ENCODE measurements around the gene KHK. TPM values are rescaled to one million over a fixed set of nuclear protein-coding genes. Genes with fewer than 3 reads are reported as not detected.

The KHK gene
- total and polyA plus RNA-seq, 3 experiments from 2014 or later = 6.5 to 17.8 (median 14.5) TPM

GRCh38 chr2:27083410-27084296 is 2.9 kb upstream of the KHK start:
- Histone ChIP-seq H3K4me1 (ENCODE audit: insufficient read depth, low read length) (peaks cover 42% of the 10 kb centered on the region), H3K9me3 (ENCODE audit: low read length) (no peaks in the 10 kb centered on the region), H3K27ac (ENCODE audit: low read depth, low read length) (no peak overlapping the region), H3K36me3 (ENCODE audit: insufficient read depth, low read length) (no peaks in the 10 kb centered on the region), H3K4me3 (ENCODE audit: low read length) (no peak overlapping the region), H3K27me3 (ENCODE audit: insufficient read depth, low read length, poor library complexity, severe bottlenecking) (no peaks in the 10 kb centered on the region)
- Mint-ChIP-seq H3K27ac (peak overlapping the region in 3 of 8 donors; percentile 12 to 68 (median 17)), H3K9me3 (no peaks in the 10 kb centered on the region), H3K36me3 (no peaks in the 10 kb centered on the region), H3K4me1 (peaks cover 26 to 34% (median 32%) of the 10 kb centered on the region in 3 donors), H3K4me3 (peak overlapping the region in 3 of 7 donors; percentile 38 to 82 (median 76)), H3K27me3 (no peaks in the 10 kb centered on the region)
- ChIA-PET POLR2A (interaction anchor here (1.1 to 4.2 kb wide), 4 partner anchors 12 to 128 kb away, joined by 3 to 37 read pairs (median 24); partner anchors contain the start of genes AGBL5, ATRAID, OST4 and SLC5A6), CTCF (interaction anchor here (1.0 to 2.8 kb wide), 5 partner anchors 12 to 122 kb away, joined by 3 to 15 read pairs (median 3); partner anchors contain the start of genes AGBL5 and OST4)
- no peak for DNase-seq

GRCh38 chr2:27084297-27085061 is 2.1 kb upstream of the KHK start:
- DNase-seq = no peak
- ChIA-PET CTCF (interaction anchor here (1.0 to 2.8 kb wide), 2 partner anchors 29 to 33 kb away, joined by 3 to 15 read pairs; partner anchors contain the start of gene AGBL5), POLR2A (interaction anchor here (1.2 to 4.2 kb wide), 3 partner anchors 12 to 33 kb away, joined by 4 to 37 read pairs (median 24); partner anchors contain the start of genes AGBL5 and OST4)
- no peak overlapping the region for H3K27ac ChIP-seq (ENCODE audit: low read depth, low read length)
- peak overlapping the region in 4 of 8 donors; percentile 12 to 71 (median 42) for H3K27ac Mint-ChIP-seq
- H3K4me3 Mint-ChIP-seq = peak overlapping the region; percentile 20 to 82 (median 67)
- no peaks in the 10 kb centered on the region for H3K27me3 ChIP-seq (ENCODE audit: insufficient read depth, low read length, poor library complexity, severe bottlenecking)
- no peaks in the 10 kb centered on the region for H3K36me3 ChIP-seq (ENCODE audit: insufficient read depth, low read length)
- H3K9me3 Mint-ChIP-seq = no peaks in the 10 kb centered on the region
- H3K4me3 ChIP-seq (ENCODE audit: low read length) = no peak overlapping the region
- H3K36me3 Mint-ChIP-seq = no peaks in the 10 kb centered on the region
- peaks cover 26 to 34% (median 33%) of the 10 kb centered on the region in 3 donors for H3K4me1 Mint-ChIP-seq
- peaks cover 42% of the 10 kb centered on the region for H3K4me1 ChIP-seq (ENCODE audit: insufficient read depth, low read length)
- no peaks in the 10 kb centered on the region for H3K9me3 ChIP-seq (ENCODE audit: low read length)
- H3K27me3 Mint-ChIP-seq = no peaks in the 10 kb centered on the region

GRCh38 chr2:27085062-27085672 is 1.4 kb upstream of the KHK start:
- no peak for DNase-seq
- Histone ChIP-seq H3K36me3 (ENCODE audit: insufficient read depth, low read length) (no peaks in the 10 kb centered on the region), H3K27ac (ENCODE audit: low read depth, low read length) (peak overlapping the region; percentile 75), H3K9me3 (ENCODE audit: low read length) (no peaks in the 10 kb centered on the region), H3K4me1 (ENCODE audit: insufficient read depth, low read length) (peaks cover 42% of the 10 kb centered on the region), H3K27me3 (ENCODE audit: insufficient read depth, low read length, poor library complexity, severe bottlenecking) (no peaks in the 10 kb centered on the region), H3K4me3 (ENCODE audit: low read length) (peak overlapping the region; percentile 60)
- ChIA-PET CTCF (interaction anchor here (1.0 to 3.8 kb wide), 4 partner anchors 16 to 208 kb away, joined by 3 to 16 read pairs (median 9); partner anchors contain the start of gene AGBL5), POLR2A (interaction anchor here (1.2 to 3.8 kb wide), 3 partner anchors 10 to 34 kb away, joined by 4 to 24 read pairs (median 6); partner anchors contain the start of genes AGBL5 and OST4)
- no peaks in the 10 kb centered on the region for H3K36me3 Mint-ChIP-seq
- peaks cover 26 to 33% (median 32%) of the 10 kb centered on the region in 3 donors for H3K4me1 Mint-ChIP-seq
- H3K27me3 Mint-ChIP-seq = no peaks in the 10 kb centered on the region
- peak overlapping the region; percentile 58 to 94 (median 76) for H3K4me3 Mint-ChIP-seq
- peak overlapping the region; percentile 8 to 87 (median 64) for H3K27ac Mint-ChIP-seq
- H3K9me3 Mint-ChIP-seq = no peaks in the 10 kb centered on the region

GRCh38 chr2:27085673-27086089 is 891 bp upstream of the KHK start:
- no peaks in the 10 kb centered on the region for H3K36me3 ChIP-seq (ENCODE audit: insufficient read depth, low read length)
- ChIA-PET CTCF (interaction anchor here (1.0 to 3.8 kb wide), 4 partner anchors 17 to 207 kb away, joined by 3 to 16 read pairs (median 9); partner anchors contain the start of gene AGBL5), POLR2A (interaction anchor here (1.2 to 3.8 kb wide), 3 partner anchors 11 to 35 kb away, joined by 4 to 24 read pairs (median 6); partner anchors contain the start of genes AGBL5 and OST4)
- Mint-ChIP-seq H3K9me3 (no peaks in the 10 kb centered on the region), H3K27ac (peak overlapping the region; percentile 8 to 87 (median 64)), H3K27me3 (no peaks in the 10 kb centered on the region), H3K4me3 (peak overlapping the region; percentile 58 to 94 (median 76)), H3K4me1 (peaks cover 25 to 30% (median 30%) of the 10 kb centered on the region in 3 donors), H3K36me3 (no peaks in the 10 kb centered on the region)
- DNase-seq = peak in 1 of 5 donors; percentile 14
- H3K27me3 ChIP-seq (ENCODE audit: insufficient read depth, low read length, poor library complexity, severe bottlenecking) = no peaks in the 10 kb centered on the region
- peaks cover 37% of the 10 kb centered on the region for H3K4me1 ChIP-seq (ENCODE audit: insufficient read depth, low read length)
- peak overlapping the region; percentile 60 for H3K4me3 ChIP-seq (ENCODE audit: low read length)
- H3K27ac ChIP-seq (ENCODE audit: low read depth, low read length) = peak overlapping the region; percentile 75
- no peaks in the 10 kb centered on the region for H3K9me3 ChIP-seq (ENCODE audit: low read length)

- no peaks in the 10 kb centered on the region for H3K27me3 ChIP-seq (ENCODE audit: insufficient read depth, low read length, poor library complexity, severe bottlenecking)
- ChIA-PET CTCF (interaction anchor here (0.9 to 3.8 kb wide), 13 partner anchors 13 to 207 kb away, joined by 3 to 16 read pairs (median 3); partner anchors contain the start of genes ABHD1, AGBL5, OST4 and PREB), POLR2A (interaction anchor here (0.9 to 3.8 kb wide), 5 partner anchors 11 to 285 kb away, joined by 3 to 24 read pairs (median 6); partner anchors contain the start of genes AGBL5 and OST4)
- Mint-ChIP-seq H3K27ac (peak overlapping the region; percentile 46 to 94 (median 73)), H3K36me3 (no peaks in the 10 kb centered on the region), H3K4me1 (peaks cover 20 to 25% (median 24%) of the 10 kb centered on the region in 3 donors), H3K4me3 (peak overlapping the region; percentile 79 to 94 (median 82)), H3K27me3 (no peaks in the 10 kb centered on the region), H3K9me3 (no peaks in the 10 kb centered on the region)
- peak overlapping the region; percentile 60 for H3K4me3 ChIP-seq (ENCODE audit: low read length)
- no peaks in the 10 kb centered on the region for H3K36me3 ChIP-seq (ENCODE audit: insufficient read depth, low read length)
- H3K27ac ChIP-seq (ENCODE audit: low read depth, low read length) = peak overlapping the region; percentile 75
- peaks cover 32% of the 10 kb centered on the region for H3K4me1 ChIP-seq (ENCODE audit: insufficient read depth, low read length)
- no peaks in the 10 kb centered on the region for H3K9me3 ChIP-seq (ENCODE audit: low read length)
- peak; percentile 97 to 99 (median 97) for DNase-seq
These were observed 365 bp upstream of the KHK start for GRCh38 chr2:27086090-27086723.

GRCh38 chr2:27087823-27088410 is 1.3 kb downstream of the KHK start:
- Histone ChIP-seq H3K36me3 (ENCODE audit: insufficient read depth, low read length) (no peaks in the 10 kb centered on the region), H3K4me1 (ENCODE audit: insufficient read depth, low read length) (peaks cover 19% of the 10 kb centered on the region), H3K4me3 (ENCODE audit: low read length) (no peak overlapping the region), H3K27me3 (ENCODE audit: insufficient read depth, low read length, poor library complexity, severe bottlenecking) (no peaks in the 10 kb centered on the region), H3K27ac (ENCODE audit: low read depth, low read length) (no peak overlapping the region), H3K9me3 (ENCODE audit: low read length) (no peaks in the 10 kb centered on the region)
- Mint-ChIP-seq H3K27ac (peak overlapping the region in 2 of 8 donors; percentile 37 to 73), H3K4me1 (peaks cover 18 to 19% (median 19%) of the 10 kb centered on the region in 3 donors), H3K36me3 (peaks cover 0 to 2% (median 0%) of the 10 kb centered on the region in 3 donors), H3K27me3 (no peaks in the 10 kb centered on the region), H3K4me3 (peak overlapping the region; percentile 30 to 94 (median 75)), H3K9me3 (no peaks in the 10 kb centered on the region)
- ChIA-PET CTCF (interaction anchor here (0.7 to 3.8 kb wide), 13 partner anchors 11 to 215 kb away, joined by 3 to 16 read pairs (median 5); partner anchors contain the start of genes AGBL5 and PREB), POLR2A (interaction anchor here (1.1 to 3.8 kb wide), 5 partner anchors 8 to 138 kb away, joined by 3 to 24 read pairs (median 3); partner anchors contain the start of genes AGBL5 and OST4)
- DNase-seq = no peak
